SKM-1 (cell line): ENCODE data around the gene COX7A2.

Source experiments
- DNase-seq: peaks from one replicate; lab custom pipeline; 2025; ENCODE audit not compliant: unreplicated experiment; lab: John Stamatoyannopoulos, UW

Gene COX7A2

DNA sequence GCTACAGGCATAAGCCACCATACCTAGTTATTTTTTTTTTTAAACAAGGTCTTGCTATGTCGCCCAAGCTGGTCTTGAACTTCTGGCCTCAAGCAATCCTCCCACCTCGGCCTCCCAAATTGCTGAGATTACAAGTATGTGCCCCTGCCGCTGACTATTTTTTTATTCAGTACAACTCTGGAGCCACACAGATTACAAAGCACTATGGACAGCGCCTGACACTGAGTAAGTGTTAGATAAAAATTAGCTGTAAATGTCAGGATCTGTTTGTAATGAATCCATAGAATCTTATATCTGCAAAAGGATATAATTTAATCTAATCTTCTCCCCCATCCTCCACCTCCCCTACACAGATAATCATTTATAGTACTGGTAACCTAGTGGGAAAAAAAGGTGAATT is 22.5 kb downstream of the COX7A2 start:
- no peak for DNase-seq

DNA sequence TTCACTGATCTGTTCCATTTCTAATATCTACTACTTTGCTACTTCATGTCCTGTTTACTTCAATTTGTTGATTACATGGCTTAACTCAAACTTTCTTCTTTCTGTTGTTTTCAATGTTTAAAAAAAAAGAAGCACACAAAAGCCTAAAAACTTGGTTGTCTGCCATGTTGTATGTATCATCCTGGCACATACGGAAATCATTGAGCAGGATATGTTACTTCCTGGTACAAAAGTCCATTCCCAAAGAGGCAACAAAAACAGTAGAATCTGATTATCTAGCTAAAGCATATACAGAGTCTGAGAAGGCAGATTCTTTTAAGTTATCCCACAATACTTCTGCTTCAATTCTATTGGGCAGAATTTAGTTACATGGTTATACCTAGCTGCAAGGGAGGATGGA is 23.2 kb downstream of the COX7A2 start:
- no peak for DNase-seq

DNA sequence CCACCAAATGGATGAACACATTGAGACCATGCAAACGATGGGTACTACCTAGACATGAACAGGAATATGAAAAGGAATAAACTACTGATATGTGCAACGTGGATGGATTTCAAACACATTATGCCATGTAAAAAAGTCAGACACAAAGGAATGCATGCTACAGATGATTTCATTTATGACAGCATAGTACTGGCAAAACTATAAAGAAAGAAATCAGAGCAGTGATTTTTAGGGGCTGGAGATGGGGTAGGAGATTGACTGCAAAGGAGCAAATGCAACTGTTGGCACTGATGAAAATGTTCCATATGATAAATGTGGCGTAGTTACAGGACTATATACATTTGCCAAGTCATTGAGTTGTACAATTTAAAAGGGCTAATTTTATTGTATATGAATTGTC is 24.3 kb downstream of the COX7A2 start:
- DNase-seq, result no peak

DNA sequence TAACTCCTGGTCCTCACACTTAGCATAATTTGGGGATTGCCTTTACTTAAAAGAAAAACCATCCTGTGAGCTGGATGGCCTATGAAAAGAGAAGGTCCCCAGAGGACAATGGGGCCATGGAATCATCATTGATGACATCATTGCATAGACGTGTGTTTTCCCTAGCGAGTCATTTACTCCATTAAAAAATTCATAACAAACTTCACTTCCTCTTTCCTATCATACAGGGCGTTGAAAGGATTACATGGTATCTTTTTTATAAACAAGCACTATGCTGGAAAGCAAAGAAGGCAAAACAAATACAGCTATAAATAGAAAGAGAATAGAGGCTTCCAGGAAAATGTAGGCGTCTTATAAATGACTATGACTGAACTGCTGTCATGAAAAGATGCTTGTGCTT is 26.4 kb downstream of the COX7A2 start:
- DNase-seq, result no peak

DNA sequence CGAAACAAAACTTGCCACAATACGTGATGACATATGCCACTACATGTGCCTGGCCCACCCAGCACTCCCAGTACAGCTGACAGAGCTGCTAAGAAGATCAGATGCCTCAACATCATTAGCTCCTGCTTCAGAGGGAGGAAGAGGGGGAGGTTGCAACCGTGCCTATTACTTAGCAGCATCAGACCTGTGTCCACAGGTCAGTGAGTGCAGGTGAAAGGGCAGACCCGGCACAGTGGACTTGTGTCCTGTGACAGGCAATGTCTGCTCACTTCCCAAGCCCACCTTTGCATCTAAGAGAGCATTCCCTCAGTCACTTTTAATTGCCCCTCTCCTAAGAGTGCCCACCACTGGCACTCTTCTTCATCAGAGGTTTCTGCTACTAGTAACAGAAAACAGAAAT is 28.3 kb downstream of the COX7A2 start:
- no peak for DNase-seq

DNA sequence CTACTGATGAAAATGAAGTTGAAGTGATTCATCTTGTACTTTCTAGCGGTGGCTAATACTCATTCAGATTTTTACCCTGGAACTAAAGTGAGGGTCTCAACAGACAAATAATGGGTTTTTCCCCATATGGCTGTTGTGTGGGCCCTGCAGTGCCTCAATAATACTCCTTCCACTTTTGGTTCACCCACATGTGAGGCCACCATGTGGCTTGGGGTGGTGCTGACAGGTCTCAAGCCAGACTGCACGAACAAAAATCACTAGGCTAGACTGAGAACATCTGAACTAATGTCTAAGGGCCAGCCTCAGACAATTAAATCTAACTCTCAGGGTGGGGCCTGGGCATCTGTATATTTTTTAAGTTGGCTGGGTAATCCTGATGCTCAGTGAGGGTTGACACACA is 29.9 kb downstream of the COX7A2 start:
- DNase-seq, result no peak

DNA sequence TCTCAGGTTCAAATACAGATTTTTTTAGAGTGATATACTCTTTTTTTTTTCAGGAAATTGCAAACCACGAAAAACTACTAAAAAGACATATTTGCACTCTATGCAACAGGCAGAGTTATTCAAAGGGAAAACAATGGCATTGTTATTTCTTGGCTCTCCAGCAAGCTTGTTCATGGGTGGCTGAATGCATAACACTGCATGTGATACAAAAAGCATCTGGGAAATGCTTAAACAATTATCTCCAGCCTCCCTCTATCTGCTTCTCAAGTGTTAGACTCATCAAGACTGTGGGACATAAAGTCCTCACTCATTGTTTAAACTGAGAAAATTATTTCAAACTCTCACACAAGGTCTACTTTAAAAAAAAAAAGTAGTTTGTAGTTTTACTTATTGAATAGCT is 30.5 kb downstream of the COX7A2 start:
- DNase-seq, result no peak

DNA sequence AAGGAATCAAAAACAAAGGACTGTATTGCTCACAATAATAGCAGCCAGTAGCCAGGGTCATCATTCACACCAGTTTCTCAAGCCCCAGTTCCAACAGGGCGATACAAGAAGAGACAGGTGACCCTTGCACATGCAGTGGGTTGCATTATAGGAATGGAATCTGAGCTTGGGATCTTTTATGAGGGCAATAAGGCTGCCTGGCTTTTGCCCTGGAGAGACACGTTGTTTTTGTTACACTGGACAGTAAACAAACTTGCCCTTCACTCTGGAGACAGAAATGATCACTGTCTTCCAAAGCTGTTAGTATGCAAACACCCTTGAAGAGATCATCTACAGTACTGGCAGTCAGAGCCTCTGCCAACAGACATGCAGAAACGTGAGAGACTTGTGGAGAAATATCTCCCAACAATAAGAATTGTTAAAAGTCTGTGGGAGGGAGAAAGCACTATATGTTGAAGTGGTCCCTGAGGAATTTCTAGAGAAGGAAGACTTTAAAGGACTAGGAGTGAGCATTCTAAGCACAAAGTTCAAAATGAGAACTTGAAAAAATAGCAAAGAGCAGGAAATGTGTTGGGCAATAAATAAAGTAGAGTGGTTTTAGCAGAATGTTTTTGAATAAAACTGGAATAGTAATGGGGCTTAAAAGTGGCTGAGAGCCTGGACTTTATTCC is 31.5 kb downstream of the COX7A2 start:
- no peak for DNase-seq

DNA sequence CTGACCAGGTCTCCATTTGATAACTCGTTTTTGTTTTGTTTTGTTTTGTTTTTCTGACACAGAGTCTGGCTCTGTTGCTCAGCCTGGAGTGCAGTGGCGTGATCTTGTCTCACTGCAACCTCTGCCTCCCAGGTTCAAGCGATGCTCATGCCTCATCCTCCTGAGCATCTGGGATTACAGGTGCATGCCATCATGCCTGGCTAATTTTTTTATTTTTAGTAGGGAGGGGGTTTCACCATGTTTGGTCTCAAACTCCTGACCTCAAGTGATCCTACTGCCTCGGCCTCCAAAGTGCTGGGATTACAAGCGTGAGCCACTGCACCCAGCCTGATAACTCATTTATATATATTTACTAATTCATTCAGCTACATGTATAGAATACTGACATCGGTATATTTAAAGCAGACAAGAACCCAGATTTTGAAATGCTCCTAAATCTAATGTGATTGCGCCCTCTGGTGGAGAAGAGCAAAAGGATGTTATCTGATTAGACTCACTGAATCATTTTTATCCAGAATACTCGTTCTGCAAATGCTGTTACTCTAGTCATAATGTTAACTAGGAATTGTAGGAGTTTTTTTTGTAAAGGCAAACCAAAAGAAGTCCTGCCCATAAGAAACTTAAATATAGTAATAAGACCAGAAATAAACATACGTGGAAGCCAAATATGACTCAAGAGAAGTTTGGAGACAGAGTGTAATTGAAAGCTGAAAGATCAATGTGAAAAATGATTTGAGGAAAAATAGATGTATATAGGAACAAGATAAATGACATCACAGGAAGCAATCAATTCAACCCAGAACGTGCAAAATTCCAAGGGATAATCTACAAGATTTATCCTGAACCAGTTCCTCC is 32.5 kb downstream of the COX7A2 start:
- no peak for DNase-seq

DNA sequence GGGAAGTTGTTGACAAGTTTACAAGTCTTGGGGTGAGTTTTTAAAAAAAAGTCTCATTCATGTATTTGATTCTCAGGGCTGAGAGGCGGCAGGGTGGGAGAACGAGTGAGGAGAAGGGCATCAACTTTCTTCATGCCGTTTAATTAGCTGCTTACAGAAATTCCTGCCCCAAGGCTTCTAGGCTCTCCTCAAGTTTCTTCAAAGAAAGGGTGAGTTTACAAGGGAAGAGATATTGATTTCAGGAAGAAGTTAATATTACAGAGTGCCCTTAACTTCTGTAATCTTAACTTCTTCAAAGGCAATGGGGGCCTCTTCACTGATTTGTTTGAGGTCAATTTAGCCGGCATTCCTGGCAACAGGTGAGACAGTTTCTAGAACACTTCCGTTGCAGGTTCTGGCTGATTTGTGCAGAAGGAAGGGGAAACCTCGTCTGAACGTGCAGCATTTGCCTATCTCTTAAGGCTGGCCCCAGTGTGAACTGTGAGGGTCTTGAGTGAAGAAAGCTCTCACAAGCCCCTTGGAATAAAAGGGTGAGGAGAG is 34.3 kb downstream of the COX7A2 start:
- no peak for DNase-seq

DNA sequence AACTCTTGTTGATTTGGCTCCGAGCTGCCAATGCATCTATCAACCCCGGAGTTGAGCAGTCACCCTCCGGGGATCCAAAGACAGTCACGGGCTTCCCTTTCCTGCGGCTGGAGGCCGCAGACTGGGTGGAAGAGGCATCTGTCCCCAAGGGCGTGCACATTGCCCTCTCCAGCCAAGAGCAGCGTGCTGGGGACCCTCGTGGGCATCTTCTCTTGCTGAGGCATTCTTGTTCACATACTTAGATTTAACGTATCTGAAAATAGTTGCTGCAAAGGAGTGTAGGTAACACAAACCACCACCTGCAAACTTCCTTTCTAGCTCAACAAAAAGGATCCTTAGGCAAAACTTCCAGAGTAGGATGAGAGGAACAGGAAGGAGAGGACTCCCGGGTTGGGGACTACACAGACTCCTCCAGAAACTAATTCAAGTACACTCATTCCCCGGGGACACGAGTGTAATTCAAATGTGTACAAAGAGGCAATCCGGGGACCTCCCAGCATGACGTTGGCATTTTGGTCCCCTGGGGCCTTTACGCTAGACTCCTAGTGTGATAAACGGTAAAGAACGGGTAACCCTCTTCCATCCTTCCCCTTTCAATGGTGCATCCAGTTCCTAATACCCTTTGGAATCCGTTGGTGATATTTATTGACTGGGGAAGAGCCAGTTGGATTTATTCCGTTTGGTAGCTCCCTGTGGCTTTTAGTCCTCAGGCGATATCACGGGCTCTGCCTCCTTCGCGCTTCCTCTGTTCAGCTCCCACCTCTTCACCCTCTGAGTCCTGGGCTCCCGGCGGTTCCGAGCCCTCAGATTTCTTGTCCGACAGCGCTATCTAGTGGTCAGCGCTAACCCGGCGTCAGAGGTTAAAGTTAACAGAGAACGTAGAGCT is 35.1 kb downstream of the COX7A2 start:
- peak; percentile 81 for DNase-seq

DNA sequence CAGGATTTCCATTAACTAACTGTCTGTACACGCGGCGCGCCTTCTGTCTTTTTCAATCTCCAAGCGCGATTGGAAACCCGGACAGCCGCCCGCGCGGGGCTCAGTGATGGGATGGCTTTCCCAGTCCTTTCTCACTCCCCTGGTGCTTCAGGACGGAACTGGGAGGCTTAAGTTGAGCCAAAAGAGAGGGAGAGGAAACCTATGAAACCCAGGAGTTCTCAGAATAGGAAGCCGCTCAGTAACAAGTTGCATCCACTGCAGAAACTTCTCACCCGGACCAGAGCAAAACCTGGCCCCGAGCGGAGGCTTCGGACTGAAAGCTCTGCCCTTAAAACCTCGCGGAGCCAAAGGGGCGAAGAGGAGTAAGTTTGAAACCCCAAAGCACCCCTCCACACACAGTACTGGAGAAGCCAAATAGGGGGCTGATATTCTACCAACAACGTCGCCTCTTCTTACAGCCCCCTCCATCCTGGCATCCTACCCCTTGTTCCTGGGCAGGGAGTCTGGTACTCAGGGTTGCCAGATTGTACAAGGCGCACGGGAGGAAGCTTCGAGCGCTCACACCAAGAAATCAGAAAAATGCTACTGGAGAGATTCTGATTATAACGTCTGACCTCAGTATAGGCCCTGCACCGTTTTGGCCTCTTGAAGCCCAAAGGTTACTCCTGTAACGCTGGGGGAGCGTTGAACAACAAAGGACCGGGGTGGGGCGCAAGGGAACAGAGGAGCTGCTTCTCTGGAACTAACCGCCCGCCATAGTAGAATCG is 36.8 kb downstream of the COX7A2 start:
- DNase-seq, result no peak

DNA sequence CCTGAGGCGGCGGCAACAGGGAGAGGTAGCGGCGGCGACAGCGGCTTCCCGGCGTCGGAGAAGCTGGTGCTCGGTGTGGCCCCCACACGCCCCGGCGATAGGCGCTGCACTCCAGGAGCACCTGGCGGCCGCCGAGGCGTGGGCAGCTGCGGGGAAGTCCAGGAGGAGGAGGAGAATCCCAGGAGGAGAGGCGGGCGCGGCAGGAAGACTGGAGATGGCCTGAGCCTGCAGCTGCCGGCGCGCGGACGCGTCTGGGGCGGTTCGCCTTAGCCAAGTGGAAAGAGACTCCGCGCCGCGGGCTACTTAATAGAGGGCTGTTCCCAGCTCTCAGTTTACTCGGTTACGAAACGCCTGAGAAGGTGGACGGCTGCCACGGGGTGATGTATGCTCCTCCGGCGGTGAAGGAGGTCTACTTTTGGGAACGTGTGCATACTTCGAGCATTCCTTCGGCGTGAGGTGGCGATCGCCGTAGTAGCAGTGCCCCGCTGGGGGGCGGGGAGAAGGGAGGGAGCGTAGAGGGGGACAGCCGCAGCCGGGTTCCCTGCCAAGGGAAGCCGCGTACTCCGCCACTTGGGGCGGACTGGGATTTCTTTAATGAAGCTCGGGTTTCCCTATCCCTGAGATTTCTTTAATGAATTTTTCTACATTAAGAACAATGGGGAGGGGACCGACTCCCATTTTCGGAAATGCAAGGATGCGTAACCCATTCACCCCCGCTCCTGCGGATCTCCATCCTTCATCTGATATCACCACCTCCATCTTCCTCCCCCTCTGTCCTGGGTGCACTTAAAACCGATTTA is 37.6 kb downstream of the COX7A2 start, which contains the start of gene COL12A1:
Gene COL12A1, minus strand, starts transcription at position 278 of the 800 bp plus-strand sequence. CDS start 3,261 bp downstream, outside the sequence.
- DNase-seq, result no peak

DNA sequence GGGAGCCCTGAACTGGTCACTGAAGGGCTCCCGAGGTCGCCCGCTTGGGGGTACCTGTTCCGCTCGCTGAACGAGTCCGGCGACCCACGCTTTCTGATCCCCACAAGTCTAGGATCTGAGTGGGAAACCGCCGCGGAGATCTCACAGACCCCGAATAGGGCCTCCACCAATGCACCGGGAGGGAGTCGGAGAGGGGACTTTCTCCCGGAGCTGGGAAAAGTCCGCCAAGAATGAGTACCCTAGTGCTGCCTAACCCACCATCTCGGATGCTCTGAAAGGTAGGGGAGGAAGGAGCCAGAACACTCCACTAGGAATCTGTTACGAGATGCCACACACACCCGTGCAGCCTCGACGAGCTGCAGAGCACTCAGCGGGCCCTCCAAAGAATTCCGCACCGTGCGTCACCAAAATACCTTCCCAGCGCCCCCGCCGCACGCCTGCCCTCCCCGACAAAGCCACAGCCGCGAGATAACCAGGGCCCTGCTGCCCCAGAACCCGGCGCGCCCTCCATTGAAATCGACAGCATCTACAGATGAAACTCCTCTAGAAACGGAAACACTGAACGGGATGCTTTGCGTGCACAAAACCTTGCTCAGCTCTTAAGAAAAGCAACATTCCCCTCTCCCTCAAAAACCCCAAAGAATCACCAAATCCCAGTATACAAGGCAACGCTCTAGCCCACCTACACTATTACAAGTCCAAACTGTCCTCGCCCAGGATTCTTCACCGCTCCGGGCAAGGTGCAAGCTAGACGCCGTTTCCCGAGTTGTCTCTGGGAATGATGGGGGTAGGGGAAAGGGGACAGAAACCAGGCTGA is 38.4 kb downstream of the COX7A2 start:
- no peak for DNase-seq

DNA sequence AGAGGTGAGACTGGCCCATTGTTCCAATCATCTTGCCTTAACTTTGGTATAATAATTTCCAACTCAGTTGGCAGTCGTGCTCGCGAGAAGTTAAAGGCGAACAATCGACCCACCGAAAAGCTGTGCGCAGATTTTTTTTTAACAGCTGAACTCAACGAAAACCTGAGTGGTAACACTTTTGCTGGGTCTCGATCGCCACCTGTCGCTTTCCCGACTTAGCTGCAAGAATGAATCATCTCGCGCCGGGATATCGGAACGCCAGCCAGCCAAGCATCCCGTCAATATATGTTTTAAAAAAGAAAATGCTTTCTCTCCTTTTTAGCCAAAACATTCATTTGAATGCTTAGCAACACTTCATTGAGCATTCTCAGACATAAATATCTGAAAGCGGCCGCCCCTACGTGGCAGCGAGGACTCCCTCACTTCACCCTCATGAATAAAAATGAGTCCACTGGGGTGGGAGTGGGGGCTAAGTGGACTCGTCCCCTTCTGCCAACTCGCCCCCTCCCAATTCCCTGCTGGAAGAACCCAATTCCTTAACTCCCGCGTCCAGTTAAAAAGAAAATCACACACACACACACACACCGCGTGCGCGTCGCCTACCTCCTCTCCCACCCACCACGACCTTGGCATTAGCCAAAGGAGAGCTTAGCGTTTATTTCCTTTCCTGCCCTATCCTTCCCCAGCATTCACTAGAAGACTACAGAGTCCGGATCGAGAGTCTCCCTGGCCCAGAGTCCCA is 39.2 kb downstream of the COX7A2 start:
- peak; percentile 47 for DNase-seq

DNA sequence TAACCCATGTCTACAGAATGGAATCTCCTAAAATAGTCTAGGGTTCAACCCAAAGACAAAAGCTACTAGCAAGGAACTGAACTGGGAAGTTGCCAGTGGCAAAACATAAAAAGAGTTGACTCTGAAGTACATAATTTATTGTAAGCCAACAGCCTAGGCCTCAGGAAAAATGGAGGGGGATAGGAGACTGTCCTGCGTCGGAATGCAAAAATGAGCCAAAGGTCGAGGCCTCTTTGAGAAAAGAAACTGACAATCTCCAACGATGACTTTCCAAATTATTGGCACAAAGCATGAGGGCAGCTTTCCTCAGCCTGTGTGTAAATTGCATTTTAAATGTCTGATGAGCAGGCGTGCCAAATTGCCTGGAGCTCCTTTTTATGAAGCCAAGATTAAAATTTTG is 39.9 kb downstream of the COX7A2 start:
- DNase-seq, result no peak

DNA sequence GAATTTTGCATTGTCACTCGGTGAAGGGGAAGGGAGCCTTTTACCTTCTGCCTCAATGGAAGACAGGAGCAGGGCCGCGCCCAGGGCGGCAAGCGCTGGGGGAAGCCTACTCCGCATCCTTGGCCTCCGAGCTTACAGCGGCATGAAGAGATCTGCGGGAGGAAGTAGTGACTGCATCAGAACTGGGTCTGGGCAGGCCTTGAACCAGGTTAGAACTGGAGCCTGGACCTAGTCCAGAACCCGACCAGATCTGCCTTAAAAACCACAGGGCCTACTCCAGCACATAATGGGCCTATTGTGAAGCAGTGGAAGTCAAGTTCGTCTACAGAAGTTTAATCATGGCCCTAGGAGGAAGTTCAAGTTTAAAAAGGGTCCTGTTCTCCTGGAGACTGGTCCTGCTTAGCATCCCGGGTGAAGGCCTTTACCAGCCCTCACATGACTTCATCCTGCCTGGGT is 40.9 kb downstream of the COX7A2 start:
- DNase-seq, result no peak
